ENCODE data around the gene B3GALT5.

B3GALT5 gene

DNA sequence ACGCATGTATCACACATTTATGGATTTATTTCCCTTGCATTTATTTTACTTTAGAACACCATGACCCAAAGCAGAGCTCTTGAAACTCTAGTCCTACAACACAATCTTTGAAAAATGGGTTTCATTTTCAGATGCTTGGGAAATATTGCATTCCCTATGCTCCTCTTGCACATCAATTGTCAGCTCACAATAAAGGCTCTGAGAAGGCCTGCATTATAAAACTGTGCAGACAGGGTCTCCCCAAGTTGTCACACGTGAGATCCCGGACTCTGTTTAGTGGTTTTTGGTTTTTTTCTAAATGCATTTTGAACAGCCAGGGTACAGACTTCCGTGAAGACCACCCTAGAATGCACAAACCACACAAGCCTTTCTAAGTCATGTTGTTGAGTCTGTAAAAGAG, 9.9 kb upstream of the B3GALT5 start:
- no peak for DNase-seq (ENCODE audit: low spot score)
- no peak for FAIRE-seq

GRCh38 chr21:39604951-39605350, 7.8 kb upstream of the B3GALT5 start:
- no peak for FAIRE-seq

DNA sequence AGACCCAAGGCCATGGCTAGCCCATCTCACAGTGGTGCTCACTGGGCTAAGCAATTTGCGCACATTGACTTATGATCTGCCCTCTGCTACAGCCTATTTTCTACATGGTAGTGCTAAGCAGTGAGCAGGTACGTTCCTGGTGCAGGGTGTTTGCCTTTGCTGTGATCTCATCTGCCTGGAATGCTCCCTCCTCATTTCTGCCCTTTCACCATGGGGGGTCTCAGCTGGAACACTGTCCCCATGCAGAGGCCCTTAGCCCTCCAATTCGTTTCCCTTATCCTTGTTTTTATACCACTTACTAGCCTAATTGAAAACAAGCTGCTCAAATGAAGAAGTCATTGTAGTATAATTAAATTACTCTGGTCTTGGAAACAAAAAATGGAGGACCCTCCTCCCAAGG, 2.0 kb upstream of the B3GALT5 start:
- peak; percentile 53 for DNase-seq (ENCODE audit: low spot score)
- FAIRE-seq = no peak

More at GRCh38 chr21:39604951-39605350, 7.8 kb upstream of the B3GALT5 start:
- no peak for DNase-seq (ENCODE audit: low spot score)

DNA sequence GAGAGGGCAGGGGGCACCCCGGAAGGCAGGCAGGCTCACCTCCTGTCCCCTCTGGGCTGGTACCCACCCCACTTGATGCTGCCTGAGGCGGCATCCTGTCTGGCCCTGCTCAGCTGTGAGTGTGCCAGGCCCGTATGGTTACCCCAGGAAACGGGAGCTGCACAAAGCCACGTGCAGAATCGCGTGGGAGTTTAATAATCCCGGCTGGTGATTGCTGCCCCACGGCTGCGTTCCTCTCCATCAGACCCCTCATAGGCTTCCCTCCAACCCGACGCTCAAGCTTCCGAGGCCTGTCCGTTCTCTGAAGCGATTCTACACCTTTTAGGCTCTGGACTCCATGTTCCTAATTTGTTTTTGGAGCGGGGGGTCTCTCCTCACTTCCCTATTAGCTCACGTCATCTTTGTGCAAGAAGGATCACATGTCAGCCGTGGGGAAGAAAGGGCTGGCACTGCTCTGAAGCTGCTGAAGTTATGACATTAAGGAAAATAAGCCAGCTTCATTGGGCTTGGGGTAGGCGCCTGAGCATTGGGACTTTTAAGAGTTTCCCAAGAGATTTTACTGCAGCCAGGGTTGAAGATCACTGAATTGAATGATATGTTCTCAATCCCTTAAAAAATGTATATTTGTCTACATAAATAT, 1.1 kb upstream of the B3GALT5 start:
- no peak for FAIRE-seq

GRCh38 chr21:39613041-39613934, 548 bp downstream of the B3GALT5 start:
- DNase-seq (ENCODE audit: low spot score) (no peak), FAIRE-seq (no peak)

More for the DNA sequence above, 1.1 kb upstream of the B3GALT5 start:
- no peak for DNase-seq (ENCODE audit: low spot score)

DNA sequence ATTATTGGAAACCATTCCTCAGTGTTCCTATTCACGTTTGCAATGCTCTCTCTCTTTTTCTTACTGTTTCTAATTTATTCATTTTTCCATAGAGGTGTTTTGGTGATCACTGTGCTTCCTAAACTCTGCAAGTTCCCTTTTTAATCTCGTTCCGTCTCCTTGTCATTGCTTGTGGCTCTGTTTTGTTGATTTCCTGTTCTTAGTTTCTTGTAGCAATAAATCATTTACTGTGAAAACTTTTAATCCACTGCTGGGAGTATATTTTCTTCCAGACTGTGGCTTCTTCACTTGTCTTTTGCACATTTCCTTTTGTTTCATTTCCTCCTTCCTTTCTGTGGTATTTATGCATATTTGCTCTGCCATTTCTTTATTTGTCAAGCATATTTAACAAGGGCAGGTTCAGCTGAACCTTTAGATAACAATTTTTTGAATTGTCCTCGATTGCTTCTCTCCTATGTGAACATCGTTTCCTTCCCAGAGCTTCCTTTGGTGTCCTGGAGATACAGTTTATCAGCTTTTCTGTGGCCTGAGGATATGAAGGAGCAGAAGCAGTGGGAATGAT, 3.6 kb downstream of the B3GALT5 start:
- no peak for FAIRE-seq

DNA sequence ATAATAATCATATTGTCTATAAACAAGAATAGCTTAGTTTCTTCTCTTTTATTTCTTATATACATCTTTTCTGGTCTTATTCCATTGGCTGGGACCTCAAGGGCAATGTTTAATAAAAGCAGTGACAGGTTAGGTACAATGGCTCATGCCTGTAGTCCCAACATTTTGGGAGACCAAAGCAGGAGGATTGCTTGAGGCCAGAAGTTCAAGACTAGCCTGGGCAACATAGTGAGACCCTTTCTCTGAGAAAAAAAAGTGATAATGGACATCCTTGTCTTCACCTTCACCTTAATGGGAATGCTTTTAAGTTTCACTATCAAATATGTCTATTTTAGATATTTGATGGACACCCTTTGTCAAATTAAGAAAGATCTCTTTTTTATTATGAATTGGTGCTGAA, 8.1 kb downstream of the B3GALT5 start:
- no peak for DNase-seq (ENCODE audit: low spot score)
- FAIRE-seq = no peak

More for the DNA sequence above, 3.6 kb downstream of the B3GALT5 start:
- DNase-seq (ENCODE audit: low spot score) = no peak

DNA sequence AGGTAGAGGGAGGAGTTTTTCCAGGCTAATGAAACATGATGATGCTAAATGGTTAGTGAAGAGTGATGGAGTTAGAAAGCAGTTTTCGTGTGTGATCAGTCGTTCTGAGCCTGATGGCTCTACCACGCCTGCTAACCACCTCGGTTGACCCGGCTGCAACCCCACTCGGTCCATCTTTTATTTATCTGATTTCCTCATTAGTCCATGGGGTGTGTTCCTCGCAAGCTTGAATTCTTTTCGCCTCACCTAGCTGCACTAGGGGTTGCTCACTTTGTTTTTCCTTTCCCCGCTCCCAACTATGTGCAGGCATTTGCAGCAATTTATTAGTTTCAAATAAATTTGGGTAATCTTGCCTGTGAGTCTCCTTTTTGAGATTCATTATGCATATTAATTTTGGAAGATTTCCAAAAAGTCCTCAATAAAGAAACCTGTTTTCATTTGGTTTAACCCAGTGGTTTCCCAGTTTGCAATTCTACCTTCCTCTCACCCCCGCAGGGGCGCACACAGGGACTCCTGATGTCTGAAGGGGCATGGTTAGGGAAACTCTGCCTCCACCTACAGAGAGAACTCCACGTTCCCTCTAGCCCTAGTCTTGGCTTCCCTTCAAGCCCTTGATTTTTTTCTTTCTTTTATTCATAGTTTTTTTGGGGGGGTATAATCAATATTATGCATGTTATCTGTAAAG, 12.6 kb downstream of the B3GALT5 start:
- no peak for DNase-seq (ENCODE audit: low spot score)

DNA sequence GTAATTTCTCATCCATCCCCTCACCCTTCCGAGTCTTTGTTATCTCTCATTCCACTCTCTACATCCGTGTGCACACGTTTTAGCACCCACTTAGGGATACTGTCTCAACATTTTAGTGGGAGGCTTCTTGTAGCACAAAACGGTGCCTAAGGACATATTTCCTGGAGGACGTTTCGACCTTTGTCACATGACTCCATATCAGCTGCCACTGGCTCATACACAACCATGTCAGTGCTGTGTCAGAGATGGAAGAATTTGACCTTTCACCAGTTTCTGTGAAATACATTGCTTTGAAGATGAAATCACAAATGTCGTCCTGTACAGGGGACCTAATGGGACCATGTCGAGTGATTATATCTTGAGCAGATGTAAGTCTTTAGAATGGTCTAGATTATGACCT, 15.6 kb downstream of the B3GALT5 start:
- DNase-seq (ENCODE audit: low spot score) (no peak), FAIRE-seq (no peak)

More for the DNA sequence above, 12.6 kb downstream of the B3GALT5 start:
- no peak for FAIRE-seq

DNA sequence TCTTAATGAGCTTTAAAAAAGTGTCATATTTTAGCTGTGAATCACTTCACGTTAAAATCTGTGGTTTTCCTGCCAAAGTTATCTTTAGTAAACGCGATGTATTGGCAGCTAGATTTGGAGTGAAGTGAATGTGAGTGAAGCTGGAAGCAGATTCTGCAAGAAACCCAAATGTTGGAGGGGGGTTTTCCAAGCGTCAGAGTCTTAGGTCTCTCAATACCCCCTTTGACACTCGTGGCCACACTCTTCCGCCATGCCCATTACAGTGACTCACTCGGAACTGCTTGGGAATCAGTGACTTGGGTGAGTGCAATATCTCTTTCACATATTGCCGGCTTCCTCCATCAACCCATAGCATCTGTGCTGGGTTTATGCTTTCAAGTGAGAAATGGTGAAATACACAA, 17.5 kb downstream of the B3GALT5 start:
- DNase-seq (ENCODE audit: low spot score) (peak; percentile 94), FAIRE-seq (peak; percentile 99)

DNA sequence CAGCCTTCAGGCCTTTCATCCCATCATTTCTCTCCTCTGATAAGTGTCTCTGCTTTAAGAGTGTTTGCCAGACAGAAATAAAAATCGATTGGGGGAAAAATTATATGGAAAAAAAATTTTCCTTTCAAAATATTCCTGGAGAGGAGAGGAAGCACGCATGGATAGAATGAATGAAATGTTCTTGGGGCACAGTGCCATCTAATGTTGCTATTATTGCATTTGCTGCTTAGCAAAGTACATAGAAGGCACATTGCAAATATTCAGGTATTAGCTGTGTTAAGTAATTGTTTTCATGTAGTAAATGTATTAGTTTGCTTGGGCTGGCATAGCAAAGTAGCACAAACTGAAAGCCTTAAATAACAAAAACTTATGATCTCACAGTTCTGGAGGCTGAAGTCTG, 18.1 kb downstream of the B3GALT5 start:
- peak; percentile 57 for FAIRE-seq
- peak; percentile 46 for DNase-seq (ENCODE audit: low spot score)

DNA sequence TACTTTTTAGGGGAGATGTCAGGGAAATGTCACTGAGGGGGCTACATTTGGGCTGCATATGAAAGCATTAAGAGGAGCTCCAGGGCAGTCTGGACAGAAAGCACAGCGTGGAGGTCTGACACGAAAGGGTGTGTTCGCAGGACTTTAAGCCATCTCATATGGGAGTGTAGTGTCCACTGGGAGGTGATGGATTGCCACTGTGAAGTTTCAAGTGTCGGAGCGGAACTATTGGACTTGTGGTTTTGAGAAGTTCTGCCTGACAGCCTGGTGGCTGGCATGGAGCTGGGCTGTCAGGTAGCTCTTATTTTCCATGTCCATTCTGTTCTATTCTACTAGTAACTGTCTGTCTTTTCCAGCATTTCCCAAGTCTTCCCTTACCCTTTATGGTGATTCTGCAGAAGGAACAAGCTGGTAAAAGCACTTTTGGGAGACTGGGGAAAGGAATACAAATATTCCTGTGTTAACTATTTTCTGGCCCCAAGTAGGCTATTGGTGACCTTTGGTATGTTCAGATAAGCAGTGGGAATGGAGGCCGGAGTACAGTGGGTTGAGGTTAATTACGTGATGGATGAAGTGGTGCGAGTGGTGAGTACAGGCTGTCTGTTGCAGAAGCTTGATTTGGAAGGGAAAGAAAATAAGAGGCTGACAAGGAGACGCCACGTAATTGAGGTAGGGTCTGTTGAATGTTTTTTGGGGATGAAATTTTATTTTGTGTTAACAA, 19.3 kb downstream of the B3GALT5 start:
- peak; percentile 86 for FAIRE-seq
- peak; percentile 67 for DNase-seq (ENCODE audit: low spot score)

DNA sequence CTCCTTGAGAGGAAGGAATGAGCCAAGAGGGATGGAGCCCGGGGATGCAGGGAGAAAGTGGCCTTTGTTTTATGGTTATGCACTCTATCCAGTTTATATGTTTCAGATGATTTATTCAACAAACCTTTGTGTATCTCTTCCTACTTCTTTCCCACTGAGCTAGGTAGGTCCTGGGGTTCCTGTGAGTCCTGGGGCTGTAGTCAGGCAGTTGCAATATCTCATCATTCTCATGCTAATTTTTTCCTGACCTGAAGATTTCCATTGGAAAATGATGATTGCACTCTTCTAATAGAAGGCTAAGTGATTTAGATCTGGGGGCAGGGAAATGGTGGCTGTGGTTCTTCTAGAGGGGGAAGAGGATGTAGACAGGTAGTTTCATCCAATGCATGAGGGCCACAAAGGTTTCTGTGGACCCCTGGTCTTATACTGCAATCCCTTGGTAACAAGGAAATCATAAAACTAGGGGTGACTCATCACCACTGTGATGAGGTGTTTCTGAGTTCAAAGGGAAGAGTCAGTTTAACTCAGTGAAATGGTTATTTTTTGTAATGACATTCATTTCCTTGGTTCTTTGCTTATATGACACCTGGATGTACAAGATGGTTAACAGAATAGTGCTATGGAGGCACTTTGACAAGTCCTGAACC, 20.2 kb downstream of the B3GALT5 start:
- DNase-seq (ENCODE audit: low spot score) = peak; percentile 86

GRCh38 chr21:39633770-39634181, 21.0 kb downstream of the B3GALT5 start:
- peak; percentile 96 for DNase-seq (ENCODE audit: low spot score)
- peak; percentile 99 for FAIRE-seq

More for the DNA sequence above, 20.2 kb downstream of the B3GALT5 start:
- no peak for FAIRE-seq

DNA sequence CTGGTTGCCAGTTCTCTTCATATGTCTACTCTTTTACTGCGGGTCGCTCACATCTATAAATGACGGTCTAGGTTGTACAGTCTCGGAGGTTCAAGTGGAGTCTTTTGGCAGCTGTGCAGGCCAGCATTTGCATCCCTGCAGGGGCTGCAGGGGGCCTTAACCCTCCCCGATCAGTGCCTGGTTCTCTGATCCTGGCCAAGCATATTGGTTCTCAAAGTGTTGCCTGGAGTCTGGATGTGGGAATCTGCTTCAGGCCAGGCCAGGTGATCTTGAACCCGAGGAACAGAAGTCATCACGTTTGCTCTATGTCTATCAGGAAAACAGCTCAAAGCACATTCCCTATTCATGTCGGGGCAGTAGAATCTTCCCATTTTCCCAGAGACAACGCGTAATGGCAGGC, 21.8 kb downstream of the B3GALT5 start:
- DNase-seq (ENCODE audit: low spot score) (no peak), FAIRE-seq (no peak)

DNA sequence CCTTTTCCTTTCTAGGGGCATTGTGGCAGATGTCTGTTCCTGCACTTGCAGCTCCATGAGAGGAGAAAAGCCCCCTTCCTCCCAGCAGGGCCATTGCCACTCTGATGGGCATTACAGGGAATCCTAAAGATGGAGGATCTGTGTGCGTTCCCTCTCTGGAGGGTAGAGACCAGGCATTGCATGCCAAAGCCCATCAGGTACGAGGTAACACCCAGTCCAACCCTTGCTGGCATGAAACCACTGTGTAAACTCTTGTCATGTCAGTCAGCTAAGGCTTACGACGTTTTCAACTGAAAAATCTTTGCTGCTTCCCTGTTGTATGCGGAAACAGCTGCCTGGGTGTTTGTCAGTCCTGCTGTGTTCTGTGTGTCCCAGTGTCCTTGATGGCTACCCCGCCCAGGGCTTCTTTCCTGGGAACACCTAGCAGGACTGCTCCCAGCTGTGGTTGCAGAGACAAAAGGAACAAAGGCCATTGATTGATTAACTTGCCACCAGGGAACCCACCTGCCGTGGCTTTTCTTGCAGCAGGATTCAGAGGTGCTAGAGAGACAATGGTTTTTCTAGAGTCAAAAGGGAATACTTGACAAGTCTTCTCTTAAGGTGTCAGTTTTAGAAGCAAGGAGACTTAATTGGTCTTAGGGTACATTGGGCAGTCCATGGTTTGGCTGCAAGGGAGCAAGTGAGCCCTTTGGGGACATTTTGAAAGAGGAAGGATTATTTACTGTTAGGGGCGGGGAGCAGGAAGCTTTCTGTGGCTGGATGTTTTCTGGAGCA, 24.6 kb downstream of the B3GALT5 start:
- FAIRE-seq = no peak
- DNase-seq (ENCODE audit: low spot score) = no peak

- no peak for FAIRE-seq
Observed at GRCh38 chr21:39637971-39638240, 25.2 kb downstream of the B3GALT5 start.

DNA sequence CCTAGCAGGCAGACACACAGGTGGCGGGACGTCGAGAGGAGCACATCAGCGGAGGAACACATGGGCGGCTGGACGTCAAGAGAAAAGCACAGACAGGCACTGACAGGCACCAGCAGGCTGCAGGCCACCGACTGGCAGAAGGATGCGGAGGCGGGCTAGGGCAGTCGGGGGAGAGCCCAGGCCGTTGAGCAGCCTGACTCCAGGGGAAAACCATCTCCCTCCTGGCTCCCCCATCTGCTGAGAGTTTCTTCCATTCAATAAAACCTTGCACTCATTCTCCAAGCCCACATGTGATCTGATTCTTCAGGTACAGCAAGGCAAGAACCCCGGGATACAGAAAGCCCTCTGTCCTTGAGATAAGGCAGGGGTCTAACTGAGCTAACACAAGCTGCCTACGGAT, 25.5 kb downstream of the B3GALT5 start:
- DNase-seq (ENCODE audit: low spot score) = no peak
- FAIRE-seq = no peak

More at GRCh38 chr21:39637971-39638240, 25.2 kb downstream of the B3GALT5 start:
- DNase-seq (ENCODE audit: low spot score) = no peak

GRCh38 chr21:39640754-39641153, 28.0 kb downstream of the B3GALT5 start:
- FAIRE-seq = no peak

More at GRCh38 chr21:39640754-39641153, 28.0 kb downstream of the B3GALT5 start:
- no peak for DNase-seq (ENCODE audit: low spot score)

Measured in RCC 7860 (cell line).